Astrocyte (in vitro differentiated cells and primary cell): ENCODE measurements around the gene CHSY1.

ENCODE experiments used
- EZH2 ChIP-seq: IDR thresholded peaks from 2 replicates; pipeline ENCODE4 v1.6.1; 2012; ENCODE audit warnings: mild to moderate bottlenecking, low read length, inconsistent platforms; ENCODE audit not compliant: insufficient read depth
- TF ChIP-seq, protein P1 (sequence below): IDR thresholded peaks from 2 replicates; pipeline ENCODE4 v1.5.1; 2011; ENCODE audit warnings: low read depth, mild to moderate bottlenecking, inconsistent platforms, low read length, moderate library complexity; ENCODE audit not compliant: insufficient read depth

DNA sequence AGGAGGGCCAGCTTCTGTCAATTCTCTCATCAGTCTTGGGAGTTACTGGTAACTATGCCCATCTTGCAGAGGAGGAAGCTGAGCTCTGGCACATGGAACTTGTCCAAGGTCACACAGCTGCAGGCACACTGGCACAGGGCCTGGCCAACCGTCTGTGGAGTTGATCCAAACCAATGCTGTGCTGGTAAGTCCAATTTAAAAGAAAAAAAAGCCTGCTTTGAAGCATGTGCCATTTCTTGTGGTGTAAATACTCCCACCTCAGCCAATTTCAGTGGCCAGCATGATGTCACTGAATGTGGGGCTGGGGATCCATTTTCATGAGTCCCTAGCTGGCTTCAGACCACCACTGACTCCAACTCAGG, 83.4 kb downstream of the CHSY1 start:
- TF ChIP-seq, protein P1, sequence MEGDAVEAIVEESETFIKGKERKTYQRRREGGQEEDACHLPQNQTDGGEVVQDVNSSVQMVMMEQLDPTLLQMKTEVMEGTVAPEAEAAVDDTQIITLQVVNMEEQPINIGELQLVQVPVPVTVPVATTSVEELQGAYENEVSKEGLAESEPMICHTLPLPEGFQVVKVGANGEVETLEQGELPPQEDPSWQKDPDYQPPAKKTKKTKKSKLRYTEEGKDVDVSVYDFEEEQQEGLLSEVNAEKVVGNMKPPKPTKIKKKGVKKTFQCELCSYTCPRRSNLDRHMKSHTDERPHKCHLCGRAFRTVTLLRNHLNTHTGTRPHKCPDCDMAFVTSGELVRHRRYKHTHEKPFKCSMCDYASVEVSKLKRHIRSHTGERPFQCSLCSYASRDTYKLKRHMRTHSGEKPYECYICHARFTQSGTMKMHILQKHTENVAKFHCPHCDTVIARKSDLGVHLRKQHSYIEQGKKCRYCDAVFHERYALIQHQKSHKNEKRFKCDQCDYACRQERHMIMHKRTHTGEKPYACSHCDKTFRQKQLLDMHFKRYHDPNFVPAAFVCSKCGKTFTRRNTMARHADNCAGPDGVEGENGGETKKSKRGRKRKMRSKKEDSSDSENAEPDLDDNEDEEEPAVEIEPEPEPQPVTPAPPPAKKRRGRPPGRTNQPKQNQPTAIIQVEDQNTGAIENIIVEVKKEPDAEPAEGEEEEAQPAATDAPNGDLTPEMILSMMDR, result no peak
- no peak for TF ChIP-seq EZH2
